Activated CD4-positive, CD25-positive, alpha-beta regulatory T cell treated with anti-CD3 and anti-CD28 coated beads, Interleukin-2, amount 50 U/mL, for 72 hours (primary cell): ENCODE data around the gene IPO7.
A peak's percentile ranks its signal among the peaks of the same experiment; 100 is the strongest.
"Not testable (repeated sequence)": the region's sequence is repeated elsewhere in the genome, so short reads cannot be mapped to it uniquely, and the experiment has no call there.

Experiments
- DNase-seq: peaks from one replicate; pipeline ENCODE4 v3.0.0; 2021

IPO7 gene

GRCh38 chr11:9384535-9385326 is at the start of gene IPO7:
IPO7 (plus strand) TSS chr11:9384652; CDS start chr11:9384764, 112 bp downstream.
- DNase-seq = peak; percentile 84

- DNase-seq = no peak
Measured at GRCh38 chr11:9341638-9342178, 42.7 kb upstream of the IPO7 start.

GRCh38 chr11:9344061-9344680 is 40.3 kb upstream of the IPO7 start:
- DNase-seq = no peak

GRCh38 chr11:9347100-9347499 is 37.4 kb upstream of the IPO7 start:
- DNase-seq = no peak

- DNase-seq = not testable (repeated sequence)
Measured at GRCh38 chr11:9347779-9348178, 36.7 kb upstream of the IPO7 start.

GRCh38 chr11:9351321-9351881 is 33.1 kb upstream of the IPO7 start:
- no peak for DNase-seq

- no peak for DNase-seq
Measured at GRCh38 chr11:9357041-9357440, 27.4 kb upstream of the IPO7 start.

GRCh38 chr11:9360862-9361622 is 23.4 kb upstream of the IPO7 start:
- DNase-seq = not testable (repeated sequence)

GRCh38 chr11:9362393-9362863 is 22.0 kb upstream of the IPO7 start:
- no peak for DNase-seq

- peak; percentile 83 for DNase-seq
Measured at GRCh38 chr11:9363954-9364912, 20.2 kb upstream of the IPO7 start.

- DNase-seq = no peak
Measured at GRCh38 chr11:9367551-9367950, 16.9 kb upstream of the IPO7 start.

- DNase-seq = no peak
Measured at GRCh38 chr11:9377036-9377435, 7.4 kb upstream of the IPO7 start.

GRCh38 chr11:9379041-9379440 is 5.4 kb upstream of the IPO7 start:
- no peak for DNase-seq

GRCh38 chr11:9380773-9381172 is 3.7 kb upstream of the IPO7 start:
- no peak for DNase-seq

- DNase-seq = no peak
Measured at GRCh38 chr11:9385327-9385899, 961 bp downstream of the IPO7 start.

GRCh38 chr11:9386086-9386485 is 1.6 kb downstream of the IPO7 start:
- DNase-seq = no peak

GRCh38 chr11:9386901-9387300 is 2.4 kb downstream of the IPO7 start:
- DNase-seq = no peak

- DNase-seq = no peak
Measured at GRCh38 chr11:9396310-9396709, 11.9 kb downstream of the IPO7 start.

- DNase-seq = no peak
Measured at GRCh38 chr11:9396752-9397151, 12.3 kb downstream of the IPO7 start.

GRCh38 chr11:9397746-9398680 is 13.6 kb downstream of the IPO7 start:
- DNase-seq = no peak
